Measurements from ENCODE around the gene PROSER2.

DNA sequence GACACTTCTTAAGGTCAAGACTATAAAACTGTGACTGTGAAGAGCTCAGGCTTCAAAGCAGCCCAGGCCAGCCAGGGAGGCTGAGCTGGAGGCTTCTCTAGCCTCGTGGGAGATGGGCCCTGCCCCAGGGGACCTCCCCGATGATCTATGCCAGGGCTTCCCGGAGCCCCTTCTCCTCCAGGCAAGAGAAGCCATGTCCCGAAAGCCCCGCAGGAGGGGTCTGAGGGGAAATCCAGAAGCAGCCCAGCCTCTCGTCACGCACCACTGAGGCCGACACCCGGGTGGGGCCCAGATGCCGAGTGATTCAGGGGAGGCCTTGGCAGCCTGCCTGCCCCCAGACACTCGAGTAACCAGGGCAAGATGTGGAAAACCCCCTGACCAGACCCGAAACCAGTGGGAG, 63.7 kb downstream of the PROSER2 start:
- TF ChIP-seq, protein P1, sequence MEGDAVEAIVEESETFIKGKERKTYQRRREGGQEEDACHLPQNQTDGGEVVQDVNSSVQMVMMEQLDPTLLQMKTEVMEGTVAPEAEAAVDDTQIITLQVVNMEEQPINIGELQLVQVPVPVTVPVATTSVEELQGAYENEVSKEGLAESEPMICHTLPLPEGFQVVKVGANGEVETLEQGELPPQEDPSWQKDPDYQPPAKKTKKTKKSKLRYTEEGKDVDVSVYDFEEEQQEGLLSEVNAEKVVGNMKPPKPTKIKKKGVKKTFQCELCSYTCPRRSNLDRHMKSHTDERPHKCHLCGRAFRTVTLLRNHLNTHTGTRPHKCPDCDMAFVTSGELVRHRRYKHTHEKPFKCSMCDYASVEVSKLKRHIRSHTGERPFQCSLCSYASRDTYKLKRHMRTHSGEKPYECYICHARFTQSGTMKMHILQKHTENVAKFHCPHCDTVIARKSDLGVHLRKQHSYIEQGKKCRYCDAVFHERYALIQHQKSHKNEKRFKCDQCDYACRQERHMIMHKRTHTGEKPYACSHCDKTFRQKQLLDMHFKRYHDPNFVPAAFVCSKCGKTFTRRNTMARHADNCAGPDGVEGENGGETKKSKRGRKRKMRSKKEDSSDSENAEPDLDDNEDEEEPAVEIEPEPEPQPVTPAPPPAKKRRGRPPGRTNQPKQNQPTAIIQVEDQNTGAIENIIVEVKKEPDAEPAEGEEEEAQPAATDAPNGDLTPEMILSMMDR (IDR thresholded peaks at IDR 0.05), result no peak
- TF ChIP-seq POLR2A (IDR thresholded peaks at IDR 0.05) (no peak), POLR2AphosphoS5 (IDR thresholded peaks at IDR 0.05) (no peak)
